ENCODE data around the gene TRANK1. TPM values are rescaled to one million over a fixed set of nuclear protein-coding genes. Genes with fewer than 3 reads are reported as not detected.
A peak's percentile ranks its signal among the peaks of the same experiment; 100 is the strongest.

The TRANK1 gene
- total RNA-seq (2021) (6.3 and 7.3 TPM in 2 replicates), Bru-seq, nascent RNA (percentile 54 among the genes with signal in this experiment), BruChase-seq, experiment 1, labeled RNA remaining after a 2-hour chase (percentile 45 among the genes with signal in this experiment), BruChase-seq, experiment 2, labeled RNA remaining after a 6-hour chase (percentile 50 among the genes with signal in this experiment)
- long read RNA-seq, partial matches to known transcripts: 2 of 3 reads
- long read RNA-seq, other reads (novel, unspliced or antisense): 1 of 3 reads

- Histone ChIP-seq H3K4me1 (ENCODE audit: insufficient read depth, low read length, poor library complexity, severe bottlenecking) (no peaks in the 10 kb centered on the region), H3K27ac (ENCODE audit: low read depth, low read length, poor library complexity, severe bottlenecking) (peak within 1 kb of the TSS; percentile 69), H3K36me3 (ENCODE audit: insufficient read depth, low read length, poor library complexity, severe bottlenecking) (no peaks in the 10 kb centered on the region), H3K4me3 (ENCODE audit: low read depth, low read length, poor library complexity, severe bottlenecking) (peak within 1 kb of the TSS; percentile 58), H3K9me3 (ENCODE audit: low read depth, low read length, poor library complexity, severe bottlenecking) (peaks cover 14% of the 10 kb centered on the region), H3K27me3 (replicated peaks; ENCODE audit: insufficient read depth, low read depth, low read length, poor library complexity) (no peaks in the 10 kb centered on the region)
- POLR2A ChIA-PET (ENCODE audit: low non-redundant PET): no interaction called here
- BruUV-seq (replicated peaks): no TSS peak
- no peak for TF ChIP-seq CTCF (conservative IDR thresholded peaks at IDR 0.05; ENCODE audit: low read depth, low read length)
- no peak for TF ChIP-seq EZH2 (IDR thresholded peaks at IDR 0.05; ENCODE audit: borderline replicate concordance, low read depth, low read length, poor library complexity, severe bottlenecking)
- DNase-seq (ENCODE audit: low spot score): peak; percentile 87
- CTCF ChIA-PET: interaction anchor here (0.6 to 1.3 kb wide), 2 partner anchors 14 to 52 kb away, joined by 3 read pairs; no protein-coding TSS in a partner anchor
- intact Hi-C loops (cut with micrococcal nuclease; ENCODE audit: unreplicated experiment): no loop called here
Observed at GRCh38 chr3:36944641-36945270, at the start of gene TRANK1. TRANK1 (minus strand) TSS chr3:36945054; CDS start chr3:36944809, 245 bp downstream.

GRCh38 chr3:36993326-36994283 is 48.8 kb upstream of the TRANK1 start, which contains the start of gene MLH1:
MLH1 (plus strand) TSS chr3:36993518; CDS start chr3:36993548, 30 bp downstream.
- Histone ChIP-seq H3K4me1 (ENCODE audit: insufficient read depth, low read length, poor library complexity, severe bottlenecking) (peaks cover 22% of the 10 kb centered on the region), H3K27me3 (replicated peaks; ENCODE audit: insufficient read depth, low read depth, low read length, poor library complexity) (no peaks in the 10 kb centered on the region), H3K27ac (ENCODE audit: low read depth, low read length, poor library complexity, severe bottlenecking) (peak within 1 kb of the TSS; percentile 98), H3K4me3 (ENCODE audit: low read depth, low read length, poor library complexity, severe bottlenecking) (peak within 1 kb of the TSS; percentile 71), H3K36me3 (ENCODE audit: insufficient read depth, low read length, poor library complexity, severe bottlenecking) (peaks cover 49% of the 10 kb centered on the region), H3K9me3 (ENCODE audit: low read depth, low read length, poor library complexity, severe bottlenecking) (no peaks in the 10 kb centered on the region)
- BruUV-seq (replicated peaks): TSS peak; percentile 80
- DNase-seq (ENCODE audit: low spot score): peak; percentile 95
- ChIA-PET POLR2A (ENCODE audit: low non-redundant PET) (interaction anchor here (0.6 to 0.7 kb wide), 2 partner anchors 38 to 48 kb away, joined by 3 to 5 read pairs; no protein-coding TSS in a partner anchor), CTCF (interaction anchor here (0.8 to 2.0 kb wide), 2 partner anchors 34 to 35 kb away, joined by 7 read pairs; no protein-coding TSS in a partner anchor)
- TF ChIP-seq CTCF (conservative IDR thresholded peaks at IDR 0.05; ENCODE audit: low read depth, low read length) (no peak), EZH2 (IDR thresholded peaks at IDR 0.05; ENCODE audit: borderline replicate concordance, low read depth, low read length, poor library complexity, severe bottlenecking) (no peak)
- intact Hi-C loops (cut with micrococcal nuclease; ENCODE audit: unreplicated experiment): loop anchor here (5.0 kb wide), 1 partner anchor 101 kb away; no protein-coding TSS in a partner anchor
